H1 (cell line): ENCODE measurements around the gene PROM2. TPM values are rescaled to one million over a fixed set of nuclear protein-coding genes. Genes with fewer than 3 reads are reported as not detected.

Experiments
- CTCF ChIA-PET: fragments of 300-600 bp; sonication (Branson Sonifier 250); formaldehyde crosslinking; loops from one replicate; lab custom pipeline; 2021; ENCODE audit not compliant: partially characterized antibody; lab: Charles Lee
- POLR2A ChIA-PET: fragments of 300-600 bp; sonication (Branson Sonifier 250); formaldehyde crosslinking; loops from one replicate; lab custom pipeline; 2021; ENCODE audit warnings: inconsistent platforms; ENCODE audit not compliant: partially characterized antibody; lab: Charles Lee
- DNase-seq, 2 experiments: peaks; one replicate each; pipeline versions ENCODE4 v3.0.0 to v3.0.0-alpha.2; 2010 to 2022; ENCODE audit warnings: low spot score in 2 of 2, low read depth in 1 of 2, mixed read lengths in 1 of 2
- FAIRE-seq: peaks from 2 replicates; lab custom pipeline; 2011; peaks lifted over from hg19 to GRCh38; lab: Jason Lieb, UNC
- H2AFZ ChIP-seq: 2 replicates; pipeline ENCODE4 v1.8.1; 2012; ENCODE audit warnings: low read length, inconsistent platforms
- H2AK5ac ChIP-seq: 2 replicates; pipeline ENCODE4 v1.6.1; 2013; ENCODE audit warnings: low read depth, low read length
- H2BK120ac ChIP-seq: replicated peaks from 2 replicates; pipeline ENCODE3; 2013; ENCODE audit warnings: low read depth, low read length, inconsistent platforms
- H2BK12ac ChIP-seq: 2 replicates; pipeline ENCODE4 v1.6.1; 2013; ENCODE audit warnings: low read depth, low read length
- H2BK15ac ChIP-seq: 2 replicates; pipeline ENCODE4 v1.6.1; 2013; ENCODE audit warnings: low read length
- H2BK20ac ChIP-seq: 2 replicates; pipeline ENCODE4 v1.6.1; 2013; ENCODE audit warnings: low read length
- H2BK5ac ChIP-seq: 2 replicates; pipeline ENCODE4 v1.6.1; 2013; ENCODE audit warnings: low read depth, low read length
- H3K14ac ChIP-seq: 2 replicates; pipeline ENCODE4 v1.6.1; 2013; ENCODE audit warnings: inconsistent platforms; ENCODE audit not compliant: insufficient read length
- H3K18ac ChIP-seq: 2 replicates; pipeline ENCODE4 v1.6.1; 2013; ENCODE audit warnings: low read length; ENCODE audit errors: extremely low read depth
- H3K23ac ChIP-seq: 2 replicates; pipeline ENCODE4 v1.6.1; 2013; ENCODE audit warnings: inconsistent platforms; ENCODE audit not compliant: insufficient read length
- H3K23me2 ChIP-seq: 2 replicates; pipeline ENCODE4 v1.6.1; 2013; ENCODE audit warnings: low read depth, low read length
- H3K27ac ChIP-seq: 2 replicates; pipeline ENCODE4 v1.6.1; 2011; ENCODE audit warnings: low read depth, low read length, inconsistent platforms
- H3K27me3 ChIP-seq, 4 experiments: replicated peaks in 1 of 4; 1 replicate in 1 of 4; 2 replicates in 3 of 4; pipeline versions ENCODE4 v1.6.1 to v1.8.1; 2011 to 2013; ENCODE audit warnings: low read length in 3 of 4, mild to moderate bottlenecking in 3 of 4, inconsistent platforms in 2 of 4, mixed read lengths in 2 of 4, moderate library complexity in 1 of 4; ENCODE audit not compliant: control insufficient read depth in 3 of 4, insufficient read depth in 3 of 4; ENCODE audit errors: extremely low read depth in 1 of 4
- H3K36me3 ChIP-seq, 4 experiments: 2 replicates each; pipeline versions ENCODE4 v1.6.1 to v1.8.1; 2011 to 2013; ENCODE audit warnings: mild to moderate bottlenecking in 4 of 4, low read length in 3 of 4, moderate library complexity in 2 of 4, control low read depth in 1 of 4, inconsistent platforms in 1 of 4; ENCODE audit not compliant: insufficient read depth in 4 of 4, control insufficient read depth in 2 of 4
- H3K4ac ChIP-seq: replicated peaks from 2 replicates; pipeline ENCODE3; 2013; ENCODE audit warnings: low read length, low read depth, mixed read lengths, inconsistent platforms; ENCODE audit not compliant: insufficient read length
- H3K4me1 ChIP-seq, 4 experiments: replicated peaks in 1 of 4; 1 replicate in 1 of 4; 2 replicates in 3 of 4; pipeline versions ENCODE4 v1.6.1 to v1.8.1; 2011 to 2013; ENCODE audit warnings: low read length in 3 of 4, inconsistent platforms in 2 of 4, mixed read lengths in 1 of 4; ENCODE audit not compliant: insufficient read depth in 4 of 4, control insufficient read depth in 3 of 4
- H3K4me2 ChIP-seq, 2 experiments: 2 replicates each; pipeline versions ENCODE4 v1.6.1 to v1.8.1; 2011 to 2013; ENCODE audit warnings: low read depth in 2 of 2, low read length in 2 of 2, control low read depth in 1 of 2, inconsistent platforms in 1 of 2, mild to moderate bottlenecking in 1 of 2; ENCODE audit not compliant: insufficient read depth in 1 of 2
- H3K4me3 ChIP-seq, 4 experiments: fragments of 200-600, 300-600 bp in 1 of 4; sonication (generic), shearing (Covaris generic), sonication (Bioruptor Twin) in 1 of 4; 2 replicates each; pipeline versions ENCODE4 v1.5.1 to v1.8.1; 2011 to 2016; ENCODE audit warnings: low read length in 4 of 4, low read depth in 3 of 4, control low read depth in 2 of 4, inconsistent platforms in 2 of 4, mild to moderate bottlenecking in 2 of 4, mixed read lengths in 1 of 4, moderate library complexity in 1 of 4; ENCODE audit not compliant: insufficient read depth in 2 of 4; ENCODE audit errors: extremely low read depth in 1 of 4
- H3K56ac ChIP-seq: replicated peaks from 2 replicates; pipeline ENCODE3; 2013; ENCODE audit warnings: low read depth, mild to moderate bottlenecking, mixed read lengths, low read length, inconsistent platforms; ENCODE audit not compliant: insufficient read length
- H3K79me1 ChIP-seq: 2 replicates; pipeline ENCODE4 v1.6.1; 2013; ENCODE audit warnings: low read depth, low read length, control low read depth
- H3K79me2 ChIP-seq, 2 experiments: 2 replicates each; pipeline versions ENCODE4 v1.6.1 to v1.8.1; 2012 to 2013; ENCODE audit warnings: low read length in 2 of 2, mild to moderate bottlenecking in 2 of 2, inconsistent platforms in 1 of 2; ENCODE audit not compliant: insufficient read depth in 2 of 2, control insufficient read depth in 1 of 2
- H3K9ac ChIP-seq, 4 experiments: replicated peaks in 1 of 4; 1 replicate in 1 of 4; 2 replicates in 3 of 4; pipeline versions ENCODE4 v1.6.1 to v1.8.1; 2011 to 2013; ENCODE audit warnings: low read depth in 3 of 4, low read length in 3 of 4, control low read depth in 2 of 4, mild to moderate bottlenecking in 2 of 4, moderate library complexity in 2 of 4, inconsistent platforms in 1 of 4; ENCODE audit errors: extremely low read depth in 1 of 4
- H3K9me3 ChIP-seq, 2 experiments: 2 replicates each; pipeline versions ENCODE4 v1.6.1 to v1.8.1; 2012 to 2013; ENCODE audit warnings: mild to moderate bottlenecking in 2 of 2, moderate library complexity in 2 of 2, control low read depth in 1 of 2, inconsistent platforms in 1 of 2, low read depth in 1 of 2, low read length in 1 of 2, mixed read lengths in 1 of 2; ENCODE audit not compliant: insufficient read depth in 2 of 2
- H4K20me1 ChIP-seq, 2 experiments: replicated peaks in 1 of 2; 2 replicates each; pipeline versions ENCODE3 to v1.8.1; 2011 to 2013; ENCODE audit warnings: inconsistent platforms in 2 of 2, low read length in 2 of 2, mild to moderate bottlenecking in 1 of 2; ENCODE audit not compliant: insufficient read depth in 2 of 2, control insufficient read depth in 1 of 2
- H4K5ac ChIP-seq: 2 replicates; pipeline ENCODE4 v1.6.1; 2013; ENCODE audit warnings: low read length, low read depth, mixed read lengths, inconsistent platforms; ENCODE audit not compliant: insufficient read length
- H4K8ac ChIP-seq: 2 replicates; pipeline ENCODE4 v1.8.0; 2013; ENCODE audit warnings: mild to moderate bottlenecking, moderate library complexity, low read length, inconsistent platforms; ENCODE audit not compliant: insufficient read depth; ENCODE audit errors: extremely low read depth
- H4K91ac ChIP-seq: replicated peaks from 2 replicates; pipeline ENCODE3; 2013; ENCODE audit warnings: low read length, mixed read lengths, inconsistent platforms; ENCODE audit not compliant: insufficient read length
- POLR2AphosphoS5 ChIP-seq: IDR thresholded peaks from 2 replicates; pipeline ENCODE4 v1.6.1; 2011; ENCODE audit warnings: low read depth, low read length
- RXRA ChIP-seq: IDR thresholded peaks from 2 replicates; pipeline ENCODE4 v1.6.1; 2011; ENCODE audit warnings: low read depth, mild to moderate bottlenecking, low read length, moderate library complexity; ENCODE audit not compliant: insufficient read depth
- SAP30 ChIP-seq: fragments of 300-600 bp; sonication (generic); IDR thresholded peaks from 2 replicates; pipeline ENCODE4 v1.7.1; 2012; ENCODE audit warnings: low read length, moderate library complexity, mild to moderate bottlenecking, inconsistent platforms; ENCODE audit not compliant: insufficient read depth, insufficient replicate concordance
- SP4 ChIP-seq: IDR thresholded peaks from 2 replicates; pipeline ENCODE4 v1.6.1; 2012; ENCODE audit warnings: low read length, inconsistent platforms
- WGBS, 2 experiments: shearing (Covaris generic) in 1 of 2; methylation state at CpG; one replicate each; pipeline versions ENCODE4 v1.1.6 to v1.1.7; 2013 to 2015; ENCODE audit warnings: low lambda C conversion rate in 2 of 2, mixed read lengths in 2 of 2, inconsistent platforms in 1 of 2, low coverage in 1 of 2, missing lambda C conversion rate in 1 of 2; ENCODE audit not compliant: insufficient replicate concordance in 2 of 2, insufficient coverage in 1 of 2, insufficient read length in 1 of 2; ENCODE audit errors: extremely low coverage in 1 of 2, missing lambda C conversion rate in 1 of 2; 5-methylcytosine and 5-hydroxymethylcytosine counted together
- polyA plus RNA-seq, 7 experiments: library from polyadenylated mRNA; depleted of rRNA in 3 of 7; stranded (reverse) in 5 of 7; unstranded in 2 of 7; fragments of >200 nt in 5 of 7; fragments of 200-250 nt in 2 of 7; gene quantifications; 1 replicate in 5 of 7; 2 replicates in 1 of 7; 4 replicates in 1 of 7; pipeline versions ENCODE4 v1.2.1 to v1.2.3, GENCODE V29; 2011 to 2013; ENCODE audit warnings: missing spikeins in 2 of 7, mixed read lengths in 2 of 7
- total RNA-seq: library from RNA; stranded (reverse); fragmentation: NEBNext Ultra II Directional; extraction: Animal tissue kit (Norgen Biotek cat#: 25700); gene quantifications from 2 replicates; pipeline ENCODE4 v1.2.1, GENCODE V29; 2021

Gene PROM2
- total and polyA plus RNA-seq, 2 of the 8 experiments (the other 6 are each of a cell fraction or from before 2014, with no cell fraction given): 1.6 to 3.8 TPM

DNA sequence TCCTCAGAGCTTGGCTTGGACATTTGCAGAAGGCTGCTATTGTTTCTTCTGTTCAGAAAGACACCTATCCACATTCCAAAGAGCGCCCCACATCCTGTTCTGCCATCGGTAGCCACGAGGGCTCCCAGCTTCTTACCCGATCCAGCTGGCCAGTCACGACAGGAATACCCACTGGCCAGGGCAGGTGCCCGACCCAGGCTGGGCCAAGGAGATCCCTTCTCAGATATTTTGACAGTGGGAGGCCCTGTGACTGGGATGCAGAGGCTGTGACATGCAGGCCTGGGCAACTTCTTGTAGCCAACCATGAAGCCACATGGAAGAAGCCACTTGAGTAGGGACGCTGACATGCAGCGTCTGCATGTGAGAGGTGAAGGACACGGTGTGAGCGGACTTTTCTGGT lies 57.4 kb downstream of the PROM2 start:
- 90% methylated on average over 7 of the region's 10 CpGs; no CpG with 5 or more reads in 1 of the 2 experiments for WGBS, 2 experiments
- ChIA-PET CTCF (no interaction called here), POLR2A (no interaction called here)

More for the DNA sequence above, 57.4 kb downstream of the PROM2 start:
- Histone ChIP-seq H3K4ac (no peak overlapping the region), H3K23ac (no peak overlapping the region), H3K4me3 (no peak overlapping the region), H2AFZ (no peak overlapping the region), H2BK5ac (no peak overlapping the region), H2BK20ac (no peak overlapping the region), H3K9me3 (peaks cover 76 to 94% of the 10 kb centered on the region in 2 experiments), H3K4me1 (peaks cover 0 to 2% (median 0%) of the 10 kb centered on the region in 4 experiments; a peak in 1 of 7 replicates), H3K23me2 (peaks cover 2% of the 10 kb centered on the region; the same call in 1 of the 2 replicates), H3K56ac (no peak overlapping the region), H3K79me1 (no peaks in the 10 kb centered on the region), H3K27ac (no peak overlapping the region), H2BK15ac (no peak overlapping the region), H3K79me2 (no peaks in the 10 kb centered on the region), H2AK5ac (no peak overlapping the region), H4K5ac (no peak overlapping the region), H3K27me3 (no peaks in the 10 kb centered on the region), H3K18ac (no peak overlapping the region), H2BK120ac (no peak overlapping the region), H4K91ac (no peak overlapping the region), H3K36me3 (no peaks in the 10 kb centered on the region), H4K20me1 (no peaks in the 10 kb centered on the region), H4K8ac (peak overlapping the region; percentile 14; the same call in 1 of the 2 replicates), H3K14ac (no peak overlapping the region), H3K4me2 (no peak overlapping the region), H3K9ac (no peak overlapping the region), H2BK12ac (no peak overlapping the region)
- FAIRE-seq: no peak
- DNase-seq: no peak
- TF ChIP-seq SP4 (no peak), SAP30 (no peak), POLR2AphosphoS5 (no peak), RXRA (no peak)
